Measurements from ENCODE around the gene NUTM2G.
"Not testable (repeated sequence)": the region's sequence is repeated elsewhere in the genome, so short reads cannot be mapped to it uniquely, and the experiment has no call there.

- TF ChIP-seq CTCF, POLR2A (IDR thresholded peaks at IDR 0.05): not testable (repeated sequence)
These were observed 13.5 kb downstream of the NUTM2G start for GRCh38 chr9:96942181-96942580.
